HG03025 (cell line): Measurements from ENCODE around the gene NLRP3.
"Not testable (repeated sequence)": the region's sequence is repeated elsewhere in the genome, so short reads cannot be mapped to it uniquely, and the experiment has no call there.

Experiments used
- ATAC-seq: cut with Tn5 transposase; IDR thresholded peaks from one replicate; pipeline ENCODE4 v1.9.1; 2021; ENCODE audit warnings: mild to moderate bottlenecking, moderate library complexity; ENCODE audit not compliant: unreplicated experiment, low FRiP score

NLRP3 gene

DNA sequence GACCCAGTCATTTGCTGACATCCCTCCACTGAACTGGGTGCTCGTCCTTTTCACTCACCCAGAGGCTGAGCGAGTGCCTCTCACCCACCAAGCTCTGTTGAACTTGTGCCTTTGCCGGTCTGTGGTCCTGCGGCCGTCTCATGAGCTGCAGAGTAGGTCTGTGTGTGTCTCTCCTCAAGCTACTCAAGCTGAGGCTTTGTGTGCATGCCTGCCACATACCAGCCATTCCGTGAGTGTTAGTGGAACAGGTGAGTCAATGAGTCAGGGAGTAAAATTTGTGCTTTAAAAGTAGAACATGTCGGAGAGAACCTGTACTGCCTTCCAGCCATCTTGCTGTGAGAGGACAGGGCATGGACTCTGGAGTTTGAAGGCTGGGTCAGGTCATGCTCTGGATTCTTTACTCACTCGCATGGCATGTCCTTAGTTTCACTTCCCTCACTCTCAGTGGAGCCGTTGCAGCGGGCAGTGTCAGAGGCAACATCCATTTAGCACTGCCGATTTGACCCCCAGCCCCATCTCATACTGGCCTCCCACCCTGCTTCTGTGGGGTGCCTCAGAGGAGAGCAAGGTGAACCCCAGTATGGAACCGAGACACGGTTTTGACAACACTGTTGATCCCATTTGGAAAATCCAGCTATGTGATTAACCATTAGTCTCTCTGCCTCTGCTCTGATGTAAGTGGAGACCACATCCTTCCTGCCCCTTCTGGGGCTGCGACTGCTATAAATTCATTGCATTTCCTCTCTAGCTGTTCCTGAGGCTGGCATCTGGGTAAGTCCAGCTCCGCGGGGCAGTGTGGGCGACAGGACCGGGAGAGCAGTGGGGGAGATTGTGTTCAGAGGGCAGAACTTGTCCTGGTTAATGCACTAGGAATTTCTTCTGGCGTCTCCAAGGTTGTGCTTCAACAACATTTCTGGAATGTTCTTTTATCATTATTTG, at the start of gene NLRP3:
Gene NLRP3, plus strand, starts transcription at position 751 of the 939 bp plus-strand sequence. CDS start 2,628 bp downstream, outside the sequence.
- ATAC-seq: no peak

DNA sequence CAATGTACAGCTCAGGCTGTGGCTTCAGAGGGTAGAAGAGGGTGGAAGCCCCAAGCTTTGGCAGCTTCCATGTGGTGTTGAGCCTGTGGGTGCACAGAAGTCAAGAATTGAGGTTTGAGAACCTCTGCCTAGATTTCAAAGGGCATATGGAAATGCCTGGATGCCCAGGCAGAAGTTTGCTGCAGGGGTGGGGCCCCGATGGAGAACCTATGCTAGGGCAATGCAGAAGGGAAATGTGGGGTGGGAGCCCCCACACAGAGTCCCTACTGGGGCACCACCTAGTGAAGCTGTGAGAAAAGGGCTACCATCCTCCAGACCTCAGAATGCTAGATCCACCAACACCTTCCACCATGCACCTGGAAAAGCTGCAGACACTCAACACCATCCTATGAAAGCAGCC, 49.6 kb upstream of the NLRP3 start:
- not testable (repeated sequence) for ATAC-seq

DNA sequence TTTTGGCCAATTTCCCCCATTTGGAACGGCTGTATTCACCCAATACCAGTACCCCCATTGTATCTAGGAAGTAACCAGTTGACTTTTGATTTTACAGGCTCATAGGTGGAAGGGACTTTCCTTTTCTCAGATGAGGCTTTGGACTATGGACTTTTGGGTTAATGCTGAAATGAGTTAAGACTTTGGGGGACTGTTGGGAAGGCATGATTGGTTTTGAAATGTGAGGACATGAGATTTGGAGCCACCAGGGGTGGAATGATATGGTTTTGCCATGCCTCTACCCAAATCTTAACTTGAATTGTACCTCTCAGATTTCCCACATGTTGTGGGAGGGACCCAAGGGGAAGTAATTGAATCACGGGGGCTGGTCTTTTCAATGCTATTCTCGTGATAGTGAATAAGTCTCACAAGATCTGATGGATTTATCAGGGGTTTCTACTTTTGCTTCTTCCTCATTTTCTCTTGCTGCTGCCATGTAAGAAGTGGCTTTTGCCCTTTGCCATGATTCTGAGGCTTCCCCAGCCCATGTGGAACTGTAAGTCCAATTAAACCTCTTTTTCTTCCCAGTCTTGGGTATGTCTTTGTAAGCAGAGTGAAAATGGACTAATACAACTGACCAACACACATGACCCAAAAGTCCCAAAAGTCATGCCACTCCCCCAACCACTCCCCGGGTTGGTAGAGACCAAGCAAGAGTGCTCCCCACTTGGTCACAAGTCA, 48.9 kb upstream of the NLRP3 start:
- ATAC-seq: no peak

DNA sequence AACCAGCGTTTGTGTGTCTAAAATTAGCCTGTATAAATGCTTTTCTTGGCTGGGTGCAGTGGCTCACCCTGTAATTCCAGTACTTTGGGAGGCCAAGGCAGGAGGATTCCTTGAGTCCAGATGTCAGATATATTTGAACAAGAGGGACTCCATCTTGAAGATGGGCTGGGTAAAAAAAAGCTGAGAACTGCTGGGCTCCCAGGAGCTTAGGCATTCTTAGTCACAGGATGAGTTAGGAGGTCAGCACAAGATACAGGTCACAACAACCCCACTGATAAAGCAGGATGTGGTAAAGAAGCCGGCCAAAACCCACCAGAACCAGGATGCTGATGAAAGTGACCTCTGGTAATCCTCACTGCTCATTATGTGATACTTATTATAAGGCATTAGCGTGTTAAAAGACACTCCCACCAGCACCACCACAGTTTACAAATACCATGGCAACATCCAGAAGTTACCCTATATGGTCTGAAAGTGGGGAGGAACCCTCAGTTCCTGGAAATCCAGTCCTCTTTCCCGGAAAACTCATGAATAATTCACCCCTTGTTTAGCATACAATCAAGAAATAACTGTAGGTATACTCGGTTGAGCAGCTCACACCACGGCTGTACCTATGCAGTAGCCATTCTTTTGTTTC, 48.1 kb upstream of the NLRP3 start:
- no peak for ATAC-seq

DNA sequence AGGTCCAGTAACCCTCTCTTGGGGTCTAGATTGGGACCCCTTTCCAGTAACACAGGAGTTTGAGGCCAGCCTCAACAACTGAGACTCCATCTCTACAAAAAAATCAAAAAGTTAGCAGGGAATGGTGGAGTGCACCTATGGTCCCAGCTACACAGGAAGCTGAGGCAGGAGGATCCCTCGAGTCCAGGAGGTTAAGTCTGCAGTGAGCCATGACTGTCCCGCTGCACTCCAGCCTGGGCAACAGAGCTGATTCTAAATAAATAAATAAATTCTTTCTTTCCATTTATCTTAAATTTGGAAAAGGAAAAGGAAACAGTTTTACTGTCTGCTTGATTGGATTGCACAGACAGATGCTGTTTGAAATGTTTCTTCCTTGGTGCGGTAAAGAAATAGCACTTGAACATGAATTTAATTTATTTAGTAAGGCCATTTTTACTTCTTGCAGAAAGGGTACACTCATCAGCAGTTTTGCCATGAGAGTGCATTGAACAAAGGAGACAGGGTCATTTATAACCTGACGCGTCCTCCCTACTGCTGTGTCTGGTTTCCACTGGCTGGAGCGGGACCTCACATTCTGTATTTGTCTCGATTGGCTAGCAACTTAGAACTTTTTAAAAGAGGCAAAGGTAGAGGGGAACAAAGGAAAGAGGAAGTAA, 47.4 kb upstream of the NLRP3 start:
- no peak for ATAC-seq

DNA sequence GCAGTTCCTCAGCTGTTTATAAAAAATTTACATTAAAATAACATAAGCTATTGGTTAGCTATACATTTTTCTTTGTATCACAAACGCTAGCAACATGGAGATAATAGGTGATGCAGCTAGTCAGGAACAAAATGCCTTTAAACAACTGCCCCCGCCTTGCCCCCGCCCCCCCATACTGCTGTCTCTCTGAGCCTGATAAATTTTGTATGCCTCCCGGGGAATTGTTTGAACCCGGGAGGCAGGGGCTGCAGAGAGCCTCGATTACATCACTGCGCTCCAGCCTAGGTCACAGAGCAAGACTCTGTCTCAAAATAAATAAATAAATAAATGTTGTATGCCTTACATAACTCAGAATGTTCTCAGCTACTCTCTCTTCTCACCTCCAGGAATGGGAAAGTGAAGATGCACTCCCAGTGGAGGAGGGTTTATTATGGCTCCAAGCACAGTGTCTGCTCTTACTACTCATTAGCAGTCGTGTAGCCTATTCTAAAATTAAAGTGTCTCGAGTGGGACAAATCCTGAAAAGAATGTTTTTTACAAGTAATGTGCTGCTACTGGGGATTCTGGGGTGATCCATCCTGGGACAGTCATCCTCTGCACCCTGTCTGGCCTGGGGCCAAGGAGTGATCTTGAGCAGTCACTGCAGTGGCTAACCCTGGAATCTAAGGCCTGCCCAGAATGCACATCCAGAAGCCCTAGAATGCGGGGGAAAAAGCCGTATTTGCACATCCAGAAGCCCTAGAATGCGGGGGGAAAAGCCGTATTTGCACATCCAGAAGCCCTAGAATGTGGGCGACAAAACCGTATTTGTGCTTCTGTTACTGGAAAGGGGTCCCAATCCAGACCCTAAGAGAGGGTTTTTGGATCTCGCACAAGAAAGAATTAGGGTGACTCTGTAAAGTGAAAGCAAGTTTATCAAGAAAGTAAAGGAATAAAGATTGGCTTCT, 44.9 kb upstream of the NLRP3 start:
- ATAC-seq: no peak

DNA sequence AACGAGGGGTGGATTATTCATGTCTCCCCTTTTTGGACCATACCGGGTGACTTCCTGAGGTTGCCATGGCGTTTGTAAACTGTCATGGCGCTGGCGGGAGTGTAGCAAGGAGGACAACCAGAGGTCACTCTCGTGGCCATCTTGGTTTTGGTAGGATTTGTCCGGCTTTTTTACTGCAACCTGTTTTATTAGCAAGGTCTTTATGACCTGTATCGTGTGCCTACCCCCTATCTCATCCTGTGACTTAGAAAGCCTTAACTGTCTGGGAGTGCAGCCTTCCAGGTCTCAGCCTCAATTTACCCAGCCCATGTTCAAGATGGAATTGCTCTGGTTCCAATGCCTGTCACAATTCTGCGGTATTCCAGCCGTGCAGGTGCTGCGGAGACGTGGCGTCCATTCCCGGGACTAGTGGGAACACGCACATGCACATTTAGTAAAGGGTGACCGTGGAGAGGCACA, 44.1 kb upstream of the NLRP3 start:
- no peak for ATAC-seq

DNA sequence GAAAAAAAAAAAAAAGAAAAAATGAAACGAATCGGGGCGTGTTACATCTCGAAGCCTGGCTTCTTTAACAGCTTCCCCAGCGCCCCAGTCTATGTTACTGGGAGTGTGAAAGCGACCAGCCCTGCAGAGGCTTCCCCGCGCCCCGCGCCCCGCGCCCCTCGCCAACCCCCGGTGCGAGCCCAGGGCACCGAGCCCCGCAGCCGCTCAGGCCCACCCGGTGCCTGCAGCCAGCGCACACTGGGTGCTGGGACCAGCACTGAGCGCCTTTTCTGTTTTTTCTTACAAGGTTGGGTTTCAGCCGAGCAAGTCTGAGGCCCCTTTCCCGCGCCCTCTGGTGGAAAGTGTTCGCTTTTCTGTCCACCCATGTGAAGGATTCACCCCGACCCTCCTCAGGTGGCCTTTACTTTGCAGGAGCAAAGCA, 42.2 kb upstream of the NLRP3 start:
- ATAC-seq: no peak

DNA sequence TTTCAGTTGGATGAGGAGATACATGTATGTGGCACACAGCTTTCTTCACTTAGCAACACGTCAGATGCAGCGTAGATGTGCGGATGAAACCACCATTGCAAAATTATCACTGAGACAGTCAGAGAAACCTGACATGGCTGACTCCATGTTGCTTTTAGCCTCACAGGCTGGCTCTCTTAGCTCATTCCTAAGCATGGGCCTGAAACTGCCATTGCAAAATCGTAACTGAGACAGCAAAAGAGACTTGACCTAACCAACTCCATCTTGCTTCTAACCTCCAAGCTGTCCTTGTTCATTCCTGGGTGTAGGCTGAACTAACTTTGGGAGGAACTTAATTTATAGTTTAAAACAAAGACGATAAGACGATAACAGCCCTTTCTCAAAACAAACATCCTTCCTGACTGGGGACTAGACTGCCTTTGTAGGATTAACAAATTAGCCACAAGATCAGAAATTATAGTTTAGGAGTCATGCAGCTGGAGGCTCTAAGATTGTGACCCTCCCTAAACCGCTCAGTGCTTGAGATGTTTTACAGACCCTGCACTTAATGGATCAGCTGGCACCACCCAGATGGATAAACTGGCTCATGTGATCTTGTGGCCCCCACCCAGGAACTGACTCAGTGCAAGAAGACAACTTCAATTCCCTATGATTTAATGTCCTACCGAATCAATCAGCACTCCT, 41.2 kb upstream of the NLRP3 start:
- not testable (repeated sequence) for ATAC-seq

DNA sequence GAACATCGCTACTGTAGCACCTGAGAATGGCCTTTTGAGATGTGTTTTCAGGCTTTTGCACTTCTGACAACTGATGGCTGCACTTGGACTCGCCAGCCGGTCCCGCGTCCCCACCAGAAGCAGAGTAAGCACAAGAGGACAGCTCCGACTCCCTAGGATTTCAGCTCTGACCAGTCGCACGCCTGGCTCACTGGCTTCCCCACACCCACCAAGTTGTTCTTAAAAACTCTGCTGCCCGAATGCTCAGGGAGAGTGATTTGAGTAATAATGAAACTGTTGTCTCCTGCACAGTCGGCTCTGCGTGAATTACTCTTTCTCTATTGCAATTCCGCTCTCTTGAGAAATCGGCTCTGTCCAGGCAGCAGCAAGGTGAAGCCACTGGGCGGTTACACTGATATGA, 40.2 kb upstream of the NLRP3 start:
- no peak for ATAC-seq

DNA sequence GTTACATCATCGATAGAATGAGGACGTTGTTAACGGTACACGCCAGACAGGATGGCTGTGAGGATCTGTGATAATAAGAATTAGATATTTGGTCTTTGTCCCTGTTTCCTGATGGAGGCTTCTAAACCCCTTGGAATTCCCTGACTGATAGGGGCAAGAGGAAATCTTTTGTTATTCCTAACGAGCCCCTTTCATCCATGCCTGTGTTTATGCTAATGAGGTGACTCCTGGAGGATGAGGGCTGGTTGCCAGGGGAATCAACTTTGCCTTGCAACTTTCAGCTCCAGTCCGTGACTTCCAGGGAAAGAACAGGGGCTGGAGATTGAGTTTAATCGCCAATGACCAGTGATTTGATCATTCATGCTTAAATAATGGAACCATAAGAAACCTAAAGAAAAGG, 39.3 kb upstream of the NLRP3 start:
- ATAC-seq: no peak

DNA sequence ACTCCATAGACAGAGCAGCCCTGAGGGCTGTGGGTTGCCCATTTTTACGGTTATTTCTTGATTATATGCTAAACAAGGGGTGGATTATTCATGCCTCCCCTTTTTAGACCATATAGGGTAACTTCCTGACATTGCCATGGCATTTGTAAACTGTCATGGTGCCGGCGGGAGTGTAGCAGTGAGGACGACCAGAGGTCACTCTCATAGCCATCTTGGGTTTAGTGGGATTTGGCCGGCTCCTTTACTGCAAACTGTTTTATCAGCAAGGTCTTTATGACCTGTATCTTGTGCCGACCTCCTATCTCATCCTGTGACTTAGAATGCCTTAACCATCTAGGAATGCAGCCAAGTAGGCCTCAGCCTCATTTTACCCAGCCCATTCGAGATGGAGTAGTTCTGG, 38.3 kb upstream of the NLRP3 start:
- not testable (repeated sequence) for ATAC-seq

DNA sequence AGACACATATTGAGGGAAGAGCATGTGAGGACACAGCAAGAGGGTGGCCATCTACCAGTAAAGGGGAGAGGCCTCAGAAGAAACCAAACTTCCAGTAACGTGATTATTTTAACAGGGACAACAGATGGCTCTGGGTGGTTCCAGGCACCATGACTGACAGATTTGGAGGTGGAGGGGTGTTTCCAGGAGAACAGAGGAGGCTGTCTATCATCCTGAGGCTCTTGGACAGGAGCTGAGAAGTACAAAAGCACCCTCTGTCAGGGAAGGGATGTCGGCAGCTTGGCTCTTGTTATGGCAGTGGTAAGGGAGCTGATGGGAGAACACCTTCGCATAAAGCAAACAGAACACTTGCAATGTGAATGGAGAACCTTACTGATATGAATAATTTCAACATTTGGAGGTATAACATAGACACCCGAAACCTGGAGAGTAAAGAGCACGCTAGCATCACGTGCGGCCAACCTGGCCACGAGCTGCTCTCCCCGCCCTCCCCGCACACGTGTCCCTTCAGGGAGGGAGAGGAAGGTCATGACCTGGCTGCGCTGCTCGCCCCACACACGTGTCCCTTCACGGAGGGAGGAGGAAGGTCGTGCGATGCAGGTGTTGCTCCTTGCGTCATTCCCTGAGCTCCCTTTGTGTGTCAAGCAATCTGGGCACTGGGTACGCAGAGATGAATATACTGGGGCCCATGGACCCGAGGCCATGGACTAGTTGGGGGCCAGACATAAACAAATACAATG, 37.5 kb upstream of the NLRP3 start:
- ATAC-seq: no peak

DNA sequence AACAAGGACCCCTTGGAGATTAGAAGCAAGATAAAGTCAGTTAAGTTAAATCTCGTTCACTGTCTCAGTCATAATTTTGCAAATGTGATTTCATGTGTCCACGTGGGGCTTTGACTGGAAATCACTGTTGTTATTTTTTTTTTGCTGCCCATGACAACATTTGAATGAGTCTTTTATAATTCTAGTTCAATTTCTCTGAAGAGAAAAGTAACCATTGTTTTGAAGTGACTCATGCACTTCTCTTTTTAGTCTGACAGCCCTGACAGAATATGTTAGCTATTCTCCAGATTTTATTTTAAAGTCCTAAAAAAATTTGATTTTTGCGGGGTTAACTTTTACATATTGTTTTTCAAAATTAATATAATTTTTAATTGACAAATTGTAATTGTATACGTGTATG, 30.7 kb upstream of the NLRP3 start:
- no peak for ATAC-seq

DNA sequence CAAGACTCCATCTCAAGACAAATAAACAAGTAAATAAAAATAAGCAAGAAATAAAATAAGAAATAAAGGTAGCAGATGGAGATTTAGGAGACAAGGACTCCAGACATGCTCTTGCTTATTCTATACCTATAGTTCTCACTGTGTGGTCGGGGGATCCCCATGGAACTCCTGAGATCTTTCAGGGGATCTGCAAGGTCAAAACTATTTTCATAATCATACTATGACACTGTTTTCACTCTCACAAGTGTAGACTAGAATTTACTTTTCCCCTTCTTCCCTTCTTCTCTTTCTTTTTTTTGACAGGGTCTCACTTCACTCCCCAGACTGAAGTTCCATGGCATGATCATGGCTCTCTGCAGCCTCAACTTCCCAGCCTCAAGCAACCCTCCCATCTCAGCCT, 29.8 kb upstream of the NLRP3 start:
- ATAC-seq: no peak

DNA sequence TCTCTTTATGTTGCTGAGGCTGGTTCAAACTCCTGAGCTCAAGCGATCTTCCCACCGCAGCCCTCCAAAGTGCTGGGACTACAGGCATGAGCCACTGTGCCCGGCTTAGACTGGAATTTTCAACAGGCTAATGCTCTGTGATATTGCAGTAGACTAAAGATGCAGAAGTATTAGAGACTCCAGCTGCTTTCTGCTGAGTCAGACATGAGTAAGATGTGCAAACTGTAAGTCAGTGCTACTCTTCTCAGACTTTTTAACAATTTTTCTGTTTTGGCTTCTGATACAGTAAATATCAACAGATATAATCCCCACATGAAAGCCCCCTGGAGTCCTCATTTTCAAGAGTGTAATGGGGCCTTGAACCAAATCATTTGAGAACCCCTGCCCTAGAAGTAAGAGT, 29.3 kb upstream of the NLRP3 start:
- no peak for ATAC-seq

DNA sequence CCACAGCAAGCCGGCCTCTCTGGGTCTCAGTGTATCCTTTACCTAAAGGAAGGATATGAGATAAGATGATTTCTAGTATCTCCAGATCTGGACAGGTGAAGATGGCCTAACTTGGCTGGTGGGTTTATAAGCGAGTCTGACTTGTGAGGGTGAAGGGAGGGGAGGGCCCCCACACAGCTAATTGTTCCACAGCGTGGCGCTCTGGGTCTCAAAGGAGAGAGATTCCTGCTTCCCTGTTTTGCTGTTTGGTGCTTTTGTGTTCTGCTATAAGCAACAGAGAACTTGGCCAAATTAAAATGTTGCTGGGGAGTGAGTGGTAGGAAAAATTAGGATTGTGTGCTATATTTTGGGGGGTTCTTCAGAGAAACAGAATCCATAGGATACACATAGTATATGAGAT, 28.9 kb upstream of the NLRP3 start:
- no peak for ATAC-seq

DNA sequence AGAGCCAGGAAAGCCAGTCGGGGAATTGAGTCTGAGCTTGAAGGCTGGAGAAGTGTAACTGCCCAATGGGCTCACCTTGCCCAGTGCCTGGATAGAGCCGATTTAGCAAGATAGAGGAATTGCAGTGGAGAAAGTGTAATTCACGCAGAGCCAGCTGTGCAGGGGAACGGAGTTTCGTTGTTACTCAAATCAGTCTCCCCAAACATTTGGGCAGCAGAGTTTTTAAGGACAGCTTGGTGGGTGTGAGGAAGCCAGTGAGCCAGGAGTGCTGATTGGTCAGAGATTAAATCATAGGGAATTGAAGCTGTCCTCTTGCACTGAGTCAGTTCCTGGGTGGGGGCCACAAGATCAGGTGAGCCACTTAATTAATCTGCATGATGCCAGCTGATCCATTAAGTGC, 28.4 kb upstream of the NLRP3 start:
- ATAC-seq: no peak
